HepG2 (cell line): ENCODE data around the gene PLSCR1. TPM values are rescaled to one million over a fixed set of nuclear protein-coding genes. Genes with fewer than 3 reads are reported as not detected.

Experiments used
- ATAC-seq: fragments of 200-7000 bp; cut with Tn5 transposase; 3 replicates; pipeline ENCODE4 v1.9.1; 2020; ENCODE audit warnings: mild to moderate bottlenecking, moderate library complexity
- BruUV-seq: library from RNA; stranded (reverse); fragments of 400-500 nt; replicated peaks from 2 replicates; lab custom pipeline; 2021; lab: Mats Ljungman, UMichigan
- CTCF ChIA-PET: fragments of 300-600 bp; formaldehyde crosslinking; extraction: SDS; loops from one replicate; lab custom pipeline; 2021; ENCODE audit warnings: low total read pairs, inconsistent platforms, low intra/inter-chr PET ratio; lab: Yijun Ruan, JAX
- POLR2A ChIA-PET: fragments of 350-600 bp; sonication (Branson Sonifier 250); formaldehyde crosslinking; loops from one replicate; lab custom pipeline; 2020; ENCODE audit warnings: antibody characterized with exemption, inconsistent platforms; lab: Yijun Ruan, JAX
- DNase-seq: peaks from one replicate; pipeline ENCODE4 v3.0.0-alpha.2; 2015; ENCODE audit warnings: low spot score
- FAIRE-seq: peaks from 3 replicates; lab custom pipeline; 2011; peaks lifted over from hg19 to GRCh38; lab: Jason Lieb, UNC
- H2AFZ ChIP-seq: one replicate; pipeline ENCODE4 v1.6.1; 2011; ENCODE audit warnings: low read length, inconsistent platforms
- H3K27ac ChIP-seq: fragments of 300-600 bp; 3 replicates; pipeline ENCODE4 v1.8.0; 2011; ENCODE audit warnings: mixed run types, mild to moderate bottlenecking, mixed read lengths, low read length, inconsistent platforms; ENCODE audit not compliant: insufficient read depth; ENCODE audit errors: extremely low read length
- H3K27me3 ChIP-seq, 2 experiments: fragments of 200-600 bp in 1 of 2; 2 replicates in 1 of 2; 3 replicates in 1 of 2; pipeline versions ENCODE4 v1.6.0 to v1.8.0; 2011; ENCODE audit warnings: low read length in 2 of 2, mild to moderate bottlenecking in 2 of 2, moderate library complexity in 2 of 2, inconsistent platforms in 1 of 2; ENCODE audit not compliant: insufficient read depth in 2 of 2, control insufficient read depth in 1 of 2
- H3K36me3 ChIP-seq, 2 experiments: fragments of 200-600 bp in 1 of 2; replicated peaks in 1 of 2; 2 replicates in 1 of 2; 3 replicates in 1 of 2; pipeline versions ENCODE4 v1.5.1 to v1.8.0; 2011; ENCODE audit warnings: low read length in 2 of 2, inconsistent platforms in 1 of 2; ENCODE audit not compliant: insufficient read depth in 2 of 2, control insufficient read depth in 1 of 2
- H3K4me1 ChIP-seq: 2 replicates; pipeline ENCODE4 v1.5.1; 2012; ENCODE audit warnings: low read length, inconsistent platforms; ENCODE audit not compliant: insufficient read depth
- H3K4me2 ChIP-seq: 2 replicates; pipeline ENCODE4 v1.6.0; 2011; ENCODE audit warnings: low read depth, low read length, inconsistent platforms
- H3K4me3 ChIP-seq, 3 experiments: fragments of 200-600 bp in 1 of 3; sonication (generic), shearing (Covaris generic) in 1 of 3; replicated peaks in 1 of 3; 2 replicates each; pipeline ENCODE4 v1.5.1; 2011 to 2016; ENCODE audit warnings: low read length in 3 of 3, inconsistent platforms in 2 of 3, low read depth in 2 of 3, mild to moderate bottlenecking in 2 of 3, control low read depth in 1 of 3, mixed read lengths in 1 of 3; ENCODE audit not compliant: insufficient read depth in 1 of 3
- H3K79me2 ChIP-seq: one replicate; pipeline ENCODE4 v1.6.1; 2011; ENCODE audit warnings: low read length, inconsistent platforms; ENCODE audit not compliant: insufficient read depth
- H3K9ac ChIP-seq: 2 replicates; pipeline ENCODE4 v1.6.0; 2011; ENCODE audit warnings: mild to moderate bottlenecking, low read depth, low read length, inconsistent platforms; ENCODE audit not compliant: insufficient read depth
- H3K9me3 ChIP-seq: 2 replicates; pipeline ENCODE4 v1.5.1; 2012; ENCODE audit warnings: mild to moderate bottlenecking, low read length
- H4K20me1 ChIP-seq: 2 replicates; pipeline ENCODE4 v1.6.0; 2011; ENCODE audit warnings: inconsistent platforms, mild to moderate bottlenecking, low read length, moderate library complexity; ENCODE audit not compliant: insufficient read depth
- ATF7 ChIP-seq, 2 experiments: fragments of 450-650 bp in 1 of 2; sonication (generic) in 1 of 2; formaldehyde crosslinking in 1 of 2; IDR thresholded peaks; 2 replicates each; pipeline versions ENCODE4 v1.4.0 to v1.6.1; 2016 to 2020; ENCODE audit warnings: antibody characterized with exemption in 1 of 2, mild to moderate bottlenecking in 1 of 2, missing genetic modification reagents in 1 of 2
- KMT2B ChIP-seq: IDR thresholded peaks from 2 replicates; pipeline ENCODE4 v1.6.1; 2016; ENCODE audit warnings: missing genetic modification reagents, missing compliant biosample characterization
- NR1H2 ChIP-seq: sonication (generic); formaldehyde crosslinking; IDR thresholded peaks from 2 replicates; pipeline ENCODE4 v1.8.1; 2022; ENCODE audit warnings: low read depth, missing genetic modification reagents, borderline replicate concordance
- SP2 ChIP-seq: sonication (generic); formaldehyde crosslinking; IDR thresholded peaks from 2 replicates; pipeline ENCODE4 v1.5.1; 2020; ENCODE audit warnings: mild to moderate bottlenecking, missing genetic modification reagents
- ZFP36L1 ChIP-seq: sonication (generic); formaldehyde crosslinking; IDR thresholded peaks from 2 replicates; pipeline ENCODE4 v1.8.0; 2022; ENCODE audit warnings: mild to moderate bottlenecking, missing genetic modification reagents, moderate library complexity
- ZNF12 ChIP-seq: sonication (generic); formaldehyde crosslinking; IDR thresholded peaks from 2 replicates; pipeline ENCODE4 v1.5.0; 2020; ENCODE audit warnings: missing genetic modification reagents
- ZNF292 ChIP-seq: sonication (generic); formaldehyde crosslinking; IDR thresholded peaks from 2 replicates; pipeline ENCODE4 v1.8.1; 2022; ENCODE audit warnings: mild to moderate bottlenecking, low read depth, missing genetic modification reagents, borderline replicate concordance
- ZNF34 ChIP-seq: sonication (generic); formaldehyde crosslinking; IDR thresholded peaks from 2 replicates; pipeline ENCODE4 v1.4.0; 2020; ENCODE audit warnings: mild to moderate bottlenecking, missing genetic modification reagents, borderline replicate concordance
- ZNF607 ChIP-seq: sonication (generic); formaldehyde crosslinking; IDR thresholded peaks from 2 replicates; pipeline ENCODE4 v1.5.1; 2020; ENCODE audit warnings: missing genetic modification reagents, mild to moderate bottlenecking, borderline replicate concordance
- WGBS: methylation state at CpG from one replicate; pipeline ENCODE4 v1.1.6; 2017; ENCODE audit warnings: low lambda C conversion rate; 5-methylcytosine and 5-hydroxymethylcytosine counted together
- in situ Hi-C: cut with HindIII; loops from 2 replicates; pipeline ENCODE4 v1.10.0; 2017; ENCODE audit warnings: low pct_unique_long_range_greater_than_20kb; ENCODE audit not compliant: extremely low pct_ligation_motif_present
- intact Hi-C: fragments of 100-400 bp; cut with micrococcal nuclease; formaldehyde crosslinking; loops from one replicate; pipeline ENCODE4 v1.10.0; 2022; ENCODE audit not compliant: unreplicated experiment
- polyA plus RNA-seq, 8 experiments: library from polyadenylated mRNA; depleted of rRNA in 3 of 8; stranded (reverse) in 7 of 8; unstranded in 1 of 8; fragments of >200 nt; fragmentation: Illumina TruSeq in 4 of 8; extraction: Trizol in 4 of 8; gene quantifications; 2 replicates each; pipeline versions ENCODE4 v1.2.1 to v1.2.3, GENCODE V29; 2011 to 2016; ENCODE audit warnings: low read depth in 4 of 8, missing spikeins in 1 of 8, mixed read lengths in 1 of 8; ENCODE audit not compliant: insufficient read depth in 1 of 8
- total RNA-seq, 5 experiments: library from RNA; depleted of rRNA; stranded (reverse); fragments of >200 nt; fragmentation: Illumina TruSeq; extraction: Trizol; gene quantifications; 2 replicates each; pipeline ENCODE4 v1.2.3, GENCODE V29; 2016; ENCODE audit warnings: low read depth in 1 of 5
- TF ChIP-seq, protein P1 (sequence below): sonication (generic); formaldehyde crosslinking; IDR thresholded peaks from 2 replicates; pipeline ENCODE4 v1.4.0; 2020; ENCODE audit warnings: low read depth, mild to moderate bottlenecking, missing genetic modification reagents
- TF ChIP-seq, protein P2 (sequence below): IDR thresholded peaks from 2 replicates; pipeline ENCODE4 v1.4.0; 2020; ENCODE audit warnings: mild to moderate bottlenecking, missing genetic modification reagents

The PLSCR1 gene
- total and polyA plus RNA-seq, 2 of the 13 experiments (the other 11 are each of a cell fraction or from before 2014, with no cell fraction given), result 33.8 to 34.1 TPM

DNA sequence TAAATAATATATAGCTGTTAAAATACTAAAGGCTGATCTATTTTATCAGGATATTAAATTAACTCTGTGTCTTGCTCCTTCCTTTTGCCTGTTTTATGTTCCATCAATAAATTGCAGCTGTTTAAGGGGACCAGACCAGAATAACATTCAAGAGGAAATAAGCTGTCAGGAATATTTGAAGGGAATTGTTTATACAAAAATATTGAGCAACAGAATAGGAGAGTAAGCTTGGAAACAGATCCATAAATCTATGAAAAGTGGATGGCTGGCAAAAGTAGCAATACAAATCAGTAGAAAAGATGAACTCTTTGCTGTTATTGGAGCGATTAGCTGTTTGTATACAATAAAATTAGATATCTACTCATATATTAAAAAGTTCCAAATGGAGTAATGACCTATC, 38.9 kb downstream of the PLSCR1 start:
- Histone ChIP-seq H3K79me2 (no peaks in the 10 kb centered on the region), H3K4me1 (peaks cover 11% of the 10 kb centered on the region), H3K9me3 (no peaks in the 10 kb centered on the region), H3K27ac (no peak overlapping the region), H4K20me1 (no peaks in the 10 kb centered on the region), H3K4me3 (no peak overlapping the region), H3K36me3 (no peaks in the 10 kb centered on the region), H2AFZ (no peak overlapping the region), H3K27me3 (no peaks in the 10 kb centered on the region), H3K4me2 (no peak overlapping the region), H3K9ac (no peak overlapping the region)
- in situ Hi-C loops (no loop called here), intact Hi-C loops (no loop called here)
- ChIA-PET POLR2A (no interaction called here), CTCF (no interaction called here)
- no peak for ATAC-seq
- 73% methylated on average over 1 of the region's 1 CpG for WGBS
- TF ChIP-seq ZNF292 (CRISPR knock-in tag) (no peak), NR1H2 (CRISPR knock-in tag) (no peak)
- FAIRE-seq, result no peak
- DNase-seq, result no peak
- no TSS peak for BruUV-seq

DNA sequence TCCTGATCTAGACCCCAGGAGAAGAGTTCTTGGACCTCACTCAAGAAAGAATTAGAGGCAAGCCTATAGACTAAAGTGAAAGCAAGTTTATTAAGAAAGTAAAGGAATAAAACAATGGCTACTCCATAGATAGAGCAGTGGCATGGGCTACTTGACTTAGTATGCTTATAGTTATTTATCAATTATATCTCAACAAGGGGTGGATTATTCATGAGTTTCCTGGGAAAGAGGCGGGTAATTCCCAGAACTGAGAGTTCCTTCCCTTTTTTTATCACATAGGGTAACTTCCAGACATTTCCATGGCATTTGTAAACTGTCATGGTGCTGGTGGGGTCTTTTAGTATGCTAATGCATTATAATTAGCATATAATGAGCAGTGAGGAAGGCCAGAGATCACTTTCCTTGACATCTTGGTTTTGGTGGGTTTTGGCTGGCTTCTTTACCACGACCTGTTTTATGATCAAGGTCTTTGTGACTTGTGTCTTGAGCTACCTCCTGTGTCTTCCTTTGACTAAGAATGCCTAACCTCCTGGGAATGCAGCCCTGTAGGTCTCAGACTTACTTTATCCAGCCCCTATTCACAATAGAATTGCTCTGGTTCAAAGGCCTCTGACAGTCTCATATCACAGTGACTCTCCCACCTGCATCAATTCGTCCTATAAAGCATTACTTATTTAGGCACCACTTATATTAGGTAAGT, 39.8 kb downstream of the PLSCR1 start:
- in situ Hi-C loops, result no loop called here
- Histone ChIP-seq H3K9ac (no peak overlapping the region), H3K4me1 (peaks cover 11% of the 10 kb centered on the region), H3K9me3 (no peaks in the 10 kb centered on the region), H3K27me3 (no peaks in the 10 kb centered on the region), H3K27ac (no peak overlapping the region), H3K4me2 (no peak overlapping the region), H3K4me3 (no peak overlapping the region), H2AFZ (no peak overlapping the region), H4K20me1 (no peaks in the 10 kb centered on the region), H3K79me2 (no peaks in the 10 kb centered on the region), H3K36me3 (no peaks in the 10 kb centered on the region)
- intact Hi-C loops, result loop anchor here (5.0 kb wide), 1 partner anchor 73 kb away; no protein-coding TSS in a partner anchor
- CTCF ChIA-PET, result no interaction called here
- WGBS, result 50% methylated on average over 3 of the region's 3 CpGs
- no peak for DNase-seq
- POLR2A ChIA-PET, result no interaction called here
- ATAC-seq, result no peak
- no peak for FAIRE-seq
- BruUV-seq, result no TSS peak
- TF ChIP-seq, protein P1, sequence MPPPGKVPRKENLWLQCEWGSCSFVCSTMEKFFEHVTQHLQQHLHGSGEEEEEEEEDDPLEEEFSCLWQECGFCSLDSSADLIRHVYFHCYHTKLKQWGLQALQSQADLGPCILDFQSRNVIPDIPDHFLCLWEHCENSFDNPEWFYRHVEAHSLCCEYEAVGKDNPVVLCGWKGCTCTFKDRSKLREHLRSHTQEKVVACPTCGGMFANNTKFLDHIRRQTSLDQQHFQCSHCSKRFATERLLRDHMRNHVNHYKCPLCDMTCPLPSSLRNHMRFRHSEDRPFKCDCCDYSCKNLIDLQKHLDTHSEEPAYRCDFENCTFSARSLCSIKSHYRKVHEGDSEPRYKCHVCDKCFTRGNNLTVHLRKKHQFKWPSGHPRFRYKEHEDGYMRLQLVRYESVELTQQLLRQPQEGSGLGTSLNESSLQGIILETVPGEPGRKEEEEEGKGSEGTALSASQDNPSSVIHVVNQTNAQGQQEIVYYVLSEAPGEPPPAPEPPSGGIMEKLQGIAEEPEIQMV (CRISPR knock-in tag), result no peak
- no peak for TF ChIP-seq ATF7 (IDR thresholded peaks at IDR 0.05)
- no peak for TF ChIP-seq ATF7 (CRISPR knock-in tag; IDR thresholded peaks at IDR 0.05)
- TF ChIP-seq ZFP36L1 (CRISPR knock-in tag), result no peak
- TF ChIP-seq KMT2B (CRISPR knock-in tag), result no peak
- no peak for TF ChIP-seq SP2 (CRISPR knock-in tag)
- no peak for TF ChIP-seq ZNF34
- no peak for TF ChIP-seq ZNF607 (CRISPR knock-in tag)
- TF ChIP-seq, protein P2, sequence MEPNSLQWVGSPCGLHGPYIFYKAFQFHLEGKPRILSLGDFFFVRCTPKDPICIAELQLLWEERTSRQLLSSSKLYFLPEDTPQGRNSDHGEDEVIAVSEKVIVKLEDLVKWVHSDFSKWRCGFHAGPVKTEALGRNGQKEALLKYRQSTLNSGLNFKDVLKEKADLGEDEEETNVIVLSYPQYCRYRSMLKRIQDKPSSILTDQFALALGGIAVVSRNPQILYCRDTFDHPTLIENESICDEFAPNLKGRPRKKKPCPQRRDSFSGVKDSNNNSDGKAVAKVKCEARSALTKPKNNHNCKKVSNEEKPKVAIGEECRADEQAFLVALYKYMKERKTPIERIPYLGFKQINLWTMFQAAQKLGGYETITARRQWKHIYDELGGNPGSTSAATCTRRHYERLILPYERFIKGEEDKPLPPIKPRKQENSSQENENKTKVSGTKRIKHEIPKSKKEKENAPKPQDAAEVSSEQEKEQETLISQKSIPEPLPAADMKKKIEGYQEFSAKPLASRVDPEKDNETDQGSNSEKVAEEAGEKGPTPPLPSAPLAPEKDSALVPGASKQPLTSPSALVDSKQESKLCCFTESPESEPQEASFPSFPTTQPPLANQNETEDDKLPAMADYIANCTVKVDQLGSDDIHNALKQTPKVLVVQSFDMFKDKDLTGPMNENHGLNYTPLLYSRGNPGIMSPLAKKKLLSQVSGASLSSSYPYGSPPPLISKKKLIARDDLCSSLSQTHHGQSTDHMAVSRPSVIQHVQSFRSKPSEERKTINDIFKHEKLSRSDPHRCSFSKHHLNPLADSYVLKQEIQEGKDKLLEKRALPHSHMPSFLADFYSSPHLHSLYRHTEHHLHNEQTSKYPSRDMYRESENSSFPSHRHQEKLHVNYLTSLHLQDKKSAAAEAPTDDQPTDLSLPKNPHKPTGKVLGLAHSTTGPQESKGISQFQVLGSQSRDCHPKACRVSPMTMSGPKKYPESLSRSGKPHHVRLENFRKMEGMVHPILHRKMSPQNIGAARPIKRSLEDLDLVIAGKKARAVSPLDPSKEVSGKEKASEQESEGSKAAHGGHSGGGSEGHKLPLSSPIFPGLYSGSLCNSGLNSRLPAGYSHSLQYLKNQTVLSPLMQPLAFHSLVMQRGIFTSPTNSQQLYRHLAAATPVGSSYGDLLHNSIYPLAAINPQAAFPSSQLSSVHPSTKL (CRISPR knock-in tag), result no peak
- TF ChIP-seq ZNF12 (CRISPR knock-in tag), result no peak
